DOHH2 (cell line): ENCODE measurements around the gene CEMIP.

Experiments
- H3F3A ChIP-seq: fragments of 200-600 bp; sonication (generic), shearing (Covaris generic); 2 replicates; pipeline ENCODE4 v1.6.0; 2016; ENCODE audit warnings: antibody characterized with exemption, mild to moderate bottlenecking; ENCODE audit not compliant: control insufficient read depth, insufficient read depth
- H3K27ac ChIP-seq: fragments of 200-600 bp; sonication (generic); 2 replicates; pipeline ENCODE4 v1.5.1; 2014; ENCODE audit warnings: low read depth, mild to moderate bottlenecking, low read length, moderate library complexity
- H3K27me3 ChIP-seq: fragments of 200-600 bp; sonication (generic); 2 replicates; pipeline ENCODE4 v1.6.1; 2014; ENCODE audit warnings: mild to moderate bottlenecking, low read length, mixed read lengths; ENCODE audit not compliant: control insufficient read depth
- H3K36me3 ChIP-seq: fragments of 200-600 bp; sonication (generic); 2 replicates; pipeline ENCODE4 v1.6.1; 2014; ENCODE audit warnings: mild to moderate bottlenecking, low read length, moderate library complexity, mixed read lengths; ENCODE audit not compliant: control insufficient read depth
- H3K4me1 ChIP-seq: fragments of 200-600 bp; sonication (generic); 2 replicates; pipeline ENCODE4 v1.6.1; 2014; ENCODE audit warnings: mild to moderate bottlenecking, low read length, mixed read lengths; ENCODE audit not compliant: control insufficient read depth
- H3K4me2 ChIP-seq: fragments of 200-600 bp; sonication (generic); 2 replicates; pipeline ENCODE4 v1.6.0; 2014; ENCODE audit warnings: mild to moderate bottlenecking, low read length, moderate library complexity
- H3K4me3 ChIP-seq: fragments of 200-600 bp; sonication (generic); 2 replicates; pipeline ENCODE4 v1.5.1; 2014; ENCODE audit warnings: mild to moderate bottlenecking, low read length, mixed read lengths
- H3K79me2 ChIP-seq: fragments of 200-600 bp; sonication (generic); 2 replicates; pipeline ENCODE4 v1.6.1; 2014; ENCODE audit warnings: mild to moderate bottlenecking, low read length, mixed read lengths; ENCODE audit not compliant: control insufficient read depth
- H3K9me2 ChIP-seq: fragments of 200-600 bp; sonication (generic); replicated peaks from 2 replicates; pipeline ENCODE4 v1.6.1; 2014; ENCODE audit warnings: mild to moderate bottlenecking, low read length, mixed read lengths; ENCODE audit not compliant: control insufficient read depth
- H3K9me3 ChIP-seq: fragments of 200-600 bp; sonication (generic); 2 replicates; pipeline ENCODE4 v1.6.1; 2014; ENCODE audit warnings: antibody characterized with exemption, low read length, mixed read lengths; ENCODE audit not compliant: control insufficient read depth, insufficient read depth
- H4K20me1 ChIP-seq: fragments of 200-600 bp; sonication (generic); 2 replicates; pipeline ENCODE4 v1.6.0; 2014; ENCODE audit warnings: low read depth, mild to moderate bottlenecking, antibody characterized with exemption, low read length, moderate library complexity; ENCODE audit not compliant: control insufficient read depth, insufficient read depth
- EZH2phosphoT487 ChIP-seq: fragments of 200-600 bp; sonication (generic); IDR thresholded peaks from 2 replicates; pipeline ENCODE4 v1.6.1; 2017; ENCODE audit warnings: borderline replicate concordance, mild to moderate bottlenecking, antibody characterized with exemption, low read length, moderate library complexity, mixed read lengths
- TF ChIP-seq, protein P1 (sequence below): fragments of 200-600 bp; sonication (generic); IDR thresholded peaks from one replicate; pipeline ENCODE4 v1.5.1; 2014; ENCODE audit warnings: antibody characterized with exemption, mild to moderate bottlenecking, low read depth, low read length; ENCODE audit not compliant: poor library complexity, severe bottlenecking

CEMIP gene

DNA sequence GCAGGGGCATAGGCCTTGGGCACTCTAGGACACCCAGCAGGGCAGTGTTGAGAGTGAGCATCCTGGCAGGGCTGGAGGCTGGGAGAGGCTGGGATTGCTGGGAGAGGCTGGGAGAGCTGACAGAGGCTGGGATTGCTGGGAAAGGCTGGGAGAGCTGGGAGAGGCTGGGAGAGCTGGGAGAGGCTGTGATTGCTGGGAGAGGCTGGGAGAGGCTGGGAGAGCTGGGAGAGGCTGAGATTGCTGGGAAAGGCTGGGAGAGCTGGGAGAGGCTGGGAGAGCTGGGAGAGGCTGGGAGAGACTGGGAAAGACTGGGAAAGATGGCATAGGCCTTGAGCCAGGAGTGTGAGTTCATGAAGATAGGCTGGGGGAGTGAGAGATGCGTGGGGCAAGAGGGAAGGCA, 132.7 kb downstream of the CEMIP start:
- Histone ChIP-seq H3K9me2 (no peaks in the 10 kb centered on the region), H3K9me3 (no peaks in the 10 kb centered on the region), H3K4me1 (no peaks in the 10 kb centered on the region), H3K4me3 (no peak overlapping the region), H3K4me2 (no peak overlapping the region), H3F3A (no peaks in the 10 kb centered on the region), H3K79me2 (no peaks in the 10 kb centered on the region), H3K27ac (no peak overlapping the region), H4K20me1 (no peaks in the 10 kb centered on the region), H3K36me3 (no peaks in the 10 kb centered on the region), H3K27me3 (no peaks in the 10 kb centered on the region)
- TF ChIP-seq, protein P1, sequence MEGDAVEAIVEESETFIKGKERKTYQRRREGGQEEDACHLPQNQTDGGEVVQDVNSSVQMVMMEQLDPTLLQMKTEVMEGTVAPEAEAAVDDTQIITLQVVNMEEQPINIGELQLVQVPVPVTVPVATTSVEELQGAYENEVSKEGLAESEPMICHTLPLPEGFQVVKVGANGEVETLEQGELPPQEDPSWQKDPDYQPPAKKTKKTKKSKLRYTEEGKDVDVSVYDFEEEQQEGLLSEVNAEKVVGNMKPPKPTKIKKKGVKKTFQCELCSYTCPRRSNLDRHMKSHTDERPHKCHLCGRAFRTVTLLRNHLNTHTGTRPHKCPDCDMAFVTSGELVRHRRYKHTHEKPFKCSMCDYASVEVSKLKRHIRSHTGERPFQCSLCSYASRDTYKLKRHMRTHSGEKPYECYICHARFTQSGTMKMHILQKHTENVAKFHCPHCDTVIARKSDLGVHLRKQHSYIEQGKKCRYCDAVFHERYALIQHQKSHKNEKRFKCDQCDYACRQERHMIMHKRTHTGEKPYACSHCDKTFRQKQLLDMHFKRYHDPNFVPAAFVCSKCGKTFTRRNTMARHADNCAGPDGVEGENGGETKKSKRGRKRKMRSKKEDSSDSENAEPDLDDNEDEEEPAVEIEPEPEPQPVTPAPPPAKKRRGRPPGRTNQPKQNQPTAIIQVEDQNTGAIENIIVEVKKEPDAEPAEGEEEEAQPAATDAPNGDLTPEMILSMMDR = no peak
- no peak for TF ChIP-seq EZH2phosphoT487

GRCh38 chr15:80912673-80913072, 133.5 kb downstream of the CEMIP start:
- no peaks in the 10 kb centered on the region for H3K79me2 ChIP-seq
- no peak overlapping the region for H3K27ac ChIP-seq
- no peaks in the 10 kb centered on the region for H3K9me2 ChIP-seq
- no peak overlapping the region for H3K4me3 ChIP-seq
- H3K27me3 ChIP-seq = no peaks in the 10 kb centered on the region
- no peaks in the 10 kb centered on the region for H3K36me3 ChIP-seq
- H3K9me3 ChIP-seq = no peaks in the 10 kb centered on the region
- H3K4me1 ChIP-seq = no peaks in the 10 kb centered on the region
- H3K4me2 ChIP-seq = no peak overlapping the region
- no peaks in the 10 kb centered on the region for H4K20me1 ChIP-seq
- no peaks in the 10 kb centered on the region for H3F3A ChIP-seq
- TF ChIP-seq, protein P1 = no peak
- no peak for TF ChIP-seq EZH2phosphoT487

GRCh38 chr15:80913541-80913940, 134.4 kb downstream of the CEMIP start:
- no peak overlapping the region for H3K27ac ChIP-seq
- no peaks in the 10 kb centered on the region for H3K27me3 ChIP-seq
- H4K20me1 ChIP-seq = no peaks in the 10 kb centered on the region
- H3K9me2 ChIP-seq = no peaks in the 10 kb centered on the region
- no peaks in the 10 kb centered on the region for H3K4me1 ChIP-seq
- no peaks in the 10 kb centered on the region for H3K9me3 ChIP-seq
- no peaks in the 10 kb centered on the region for H3F3A ChIP-seq
- H3K79me2 ChIP-seq = no peaks in the 10 kb centered on the region
- H3K36me3 ChIP-seq = no peaks in the 10 kb centered on the region
- no peak overlapping the region for H3K4me2 ChIP-seq
- TF ChIP-seq, protein P1 = no peak
- no peak for TF ChIP-seq EZH2phosphoT487
- no peak overlapping the region for H3K4me3 ChIP-seq

DNA sequence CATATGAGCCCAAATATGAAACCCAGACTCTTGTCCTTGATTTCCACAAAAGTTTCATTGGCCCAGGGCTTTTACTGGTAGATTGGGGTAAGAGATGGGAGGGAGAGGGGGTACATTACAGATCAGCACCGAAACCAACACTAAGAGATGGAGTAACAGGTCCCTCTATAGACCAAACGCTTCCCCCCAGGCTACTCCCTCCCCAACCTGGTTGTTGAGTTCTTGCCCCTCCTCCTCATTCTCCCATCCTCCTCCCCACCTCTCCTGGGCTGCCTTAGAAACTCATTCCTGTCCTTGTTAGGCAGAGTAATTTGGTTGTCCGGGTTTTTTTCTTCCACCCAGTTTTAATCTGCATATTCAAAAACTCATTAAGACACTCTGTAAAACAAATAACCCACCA, 136.3 kb downstream of the CEMIP start:
- Histone ChIP-seq H3K4me2 (no peak overlapping the region), H3K36me3 (no peaks in the 10 kb centered on the region), H3K79me2 (no peaks in the 10 kb centered on the region), H3K4me3 (no peak overlapping the region), H3K4me1 (no peaks in the 10 kb centered on the region), H3K9me3 (no peaks in the 10 kb centered on the region), H3K27me3 (no peaks in the 10 kb centered on the region), H3K27ac (no peak overlapping the region), H4K20me1 (no peaks in the 10 kb centered on the region), H3K9me2 (no peaks in the 10 kb centered on the region), H3F3A (no peaks in the 10 kb centered on the region)
- TF ChIP-seq EZH2phosphoT487 = no peak
- TF ChIP-seq, protein P1 = no peak
